HepG2 (cell line): ENCODE data around the gene HP1BP3. TPM values are rescaled to one million over a fixed set of nuclear protein-coding genes. Genes with fewer than 3 reads are reported as not detected.
A peak's percentile ranks its signal among the peaks of the same experiment; 100 is the strongest.

ENCODE experiments used
- CREM ChIP-seq, 2 experiments: sonication (generic) in 1 of 2; formaldehyde crosslinking in 1 of 2; IDR thresholded peaks; 2 replicates each; pipeline versions ENCODE4 v1.4.0 to v1.6.1; 2016 to 2020; ENCODE audit warnings: antibody characterized with exemption in 1 of 2, mild to moderate bottlenecking in 1 of 2, missing genetic modification reagents in 1 of 2
- EZH2 ChIP-seq: conservative IDR thresholded peaks from 2 replicates; pipeline ENCODE4 v1.6.1; 2012; ENCODE audit warnings: mild to moderate bottlenecking, low read depth, low read length, moderate library complexity
- FIP1L1 ChIP-seq: fragments of 200-400 bp; formaldehyde crosslinking; IDR thresholded peaks from 2 replicates; pipeline ENCODE4 v1.6.1; 2018; ENCODE audit warnings: low read depth, mild to moderate bottlenecking, low read length, moderate library complexity, borderline replicate concordance; ENCODE audit not compliant: insufficient read depth
- GATAD1 ChIP-seq: IDR thresholded peaks from 2 replicates; pipeline ENCODE4 v1.6.1; 2016; ENCODE audit warnings: missing genetic modification reagents, missing compliant biosample characterization
- MAF1 ChIP-seq: sonication (generic); formaldehyde crosslinking; IDR thresholded peaks from 2 replicates; pipeline ENCODE4 v1.5.0; 2020; ENCODE audit warnings: missing genetic modification reagents, borderline replicate concordance
- NR2F6 ChIP-seq, 2 experiments: IDR thresholded peaks; 2 replicates each; pipeline ENCODE4 v1.6.1; 2016; ENCODE audit warnings: antibody characterized with exemption in 1 of 2, mild to moderate bottlenecking in 1 of 2
- POGK ChIP-seq: sonication (generic); formaldehyde crosslinking; conservative IDR thresholded peaks from 2 replicates; pipeline ENCODE4 v1.8.0; 2022; ENCODE audit warnings: mild to moderate bottlenecking, moderate library complexity, missing genetic modification reagents
- POLR2AphosphoS2 ChIP-seq: IDR thresholded peaks from 2 replicates; pipeline ENCODE4 v1.6.1; 2011; ENCODE audit warnings: low read depth, low read length, improper control_type of control experiment
- RAD51 ChIP-seq: fragments of 450-650 bp; IDR thresholded peaks from 2 replicates; pipeline ENCODE4 v1.6.1; 2016; ENCODE audit warnings: borderline replicate concordance
- REXO4 ChIP-seq: sonication (generic); formaldehyde crosslinking; IDR thresholded peaks from 2 replicates; pipeline ENCODE4 v1.8.0; 2022; ENCODE audit warnings: missing genetic modification reagents, mild to moderate bottlenecking, borderline replicate concordance
- SMAD9 ChIP-seq: sonication (generic); formaldehyde crosslinking; IDR thresholded peaks from 2 replicates; pipeline ENCODE4 v1.5.1; 2020; ENCODE audit warnings: mild to moderate bottlenecking, missing genetic modification reagents
- SP1 ChIP-seq, 2 experiments: fragments of 450-650 bp in 1 of 2; sonication (generic) in 1 of 2; formaldehyde crosslinking in 1 of 2; IDR thresholded peaks; 2 replicates each; pipeline versions ENCODE4 v1.4.0 to v1.6.1; 2016 to 2020; ENCODE audit warnings: missing genetic modification reagents in 1 of 2
- YEATS2 ChIP-seq: sonication (generic); formaldehyde crosslinking; IDR thresholded peaks from 2 replicates; pipeline ENCODE4 v1.4.0; 2020; ENCODE audit warnings: missing genetic modification reagents, borderline replicate concordance
- ZNF558 ChIP-seq: sonication (generic); formaldehyde crosslinking; IDR thresholded peaks from 2 replicates; pipeline ENCODE4 v1.9.0; 2022; ENCODE audit warnings: mild to moderate bottlenecking, missing genetic modification reagents, borderline replicate concordance
- ZNF644 ChIP-seq: IDR thresholded peaks from 2 replicates; pipeline ENCODE4 v1.6.1; 2016; ENCODE audit warnings: low read depth
- ZNF678 ChIP-seq: sonication (generic); formaldehyde crosslinking; IDR thresholded peaks from 2 replicates; pipeline ENCODE4 v1.4.0; 2020; ENCODE audit warnings: mild to moderate bottlenecking, missing genetic modification reagents
- ZNF777 ChIP-seq: sonication (generic); formaldehyde crosslinking; IDR thresholded peaks from 2 replicates; pipeline ENCODE4 v1.4.0; 2020; ENCODE audit warnings: missing genetic modification reagents
- polyA plus RNA-seq, 8 experiments: library from polyadenylated mRNA; depleted of rRNA in 3 of 8; stranded (reverse) in 7 of 8; unstranded in 1 of 8; fragments of >200 nt; fragmentation: Illumina TruSeq in 4 of 8; extraction: Trizol in 4 of 8; gene quantifications; 2 replicates each; pipeline versions ENCODE4 v1.2.1 to v1.2.3, GENCODE V29; 2011 to 2016; ENCODE audit warnings: low read depth in 4 of 8, missing spikeins in 1 of 8, mixed read lengths in 1 of 8; ENCODE audit not compliant: insufficient read depth in 1 of 8
- total RNA-seq, 5 experiments: library from RNA; depleted of rRNA; stranded (reverse); fragments of >200 nt; fragmentation: Illumina TruSeq; extraction: Trizol; gene quantifications; 2 replicates each; pipeline ENCODE4 v1.2.3, GENCODE V29; 2016; ENCODE audit warnings: low read depth in 1 of 5
- TF ChIP-seq, protein P1 (sequence below): sonication (generic); formaldehyde crosslinking; IDR thresholded peaks from 2 replicates; pipeline ENCODE4 v1.4.0; 2020; ENCODE audit warnings: missing genetic modification reagents
- TF ChIP-seq, protein P2 (sequence below), 2 experiments: sonication (generic) in 1 of 2; formaldehyde crosslinking in 1 of 2; IDR thresholded peaks; 2 replicates each; pipeline versions ENCODE4 v1.6.1 to v1.9.0; 2014 to 2022; ENCODE audit warnings: antibody characterized with exemption in 1 of 2, borderline replicate concordance in 1 of 2, inconsistent platforms in 1 of 2, low read depth in 1 of 2, missing genetic modification reagents in 1 of 2

Gene HP1BP3
- total and polyA plus RNA-seq, 2 of the 13 experiments (the other 11 are each of a cell fraction or from before 2014, with no cell fraction given) = 98.5 to 137 TPM

GRCh38 chr1:20786253-20787028 lies 666 bp downstream of the HP1BP3 start (continued):
- TF ChIP-seq SMAD9 (no peak), ZNF644 (CRISPR knock-in tag) (no peak), YEATS2 (CRISPR knock-in tag) (no peak), ZNF558 (CRISPR knock-in tag) (no peak; the same call in 1 of the 2 replicates), MAF1 (CRISPR knock-in tag) (no peak), ZNF777 (peak; percentile 82), RAD51 (no peak), REXO4 (no peak), EZH2 (no peak), FIP1L1 (peak; percentile 64; the same call in 1 of the 2 replicates), ZNF678 (no peak), POGK (peak; percentile 52; the same call in 1 of the 2 replicates), CREM (IDR thresholded peaks at IDR 0.05) (no peak), CREM (CRISPR knock-in tag; IDR thresholded peaks at IDR 0.05) (no peak), POLR2AphosphoS2 (no peak), NR2F6 (IDR thresholded peaks at IDR 0.05) (no peak), NR2F6 (CRISPR knock-in tag; IDR thresholded peaks at IDR 0.05) (no peak), SP1 (IDR thresholded peaks at IDR 0.05) (no peak), SP1 (CRISPR knock-in tag; IDR thresholded peaks at IDR 0.05) (peak; percentile 64; the same call in 1 of the 2 replicates), GATAD1 (peak; percentile 46; the same call in 1 of the 2 replicates)
- TF ChIP-seq, protein P1, sequence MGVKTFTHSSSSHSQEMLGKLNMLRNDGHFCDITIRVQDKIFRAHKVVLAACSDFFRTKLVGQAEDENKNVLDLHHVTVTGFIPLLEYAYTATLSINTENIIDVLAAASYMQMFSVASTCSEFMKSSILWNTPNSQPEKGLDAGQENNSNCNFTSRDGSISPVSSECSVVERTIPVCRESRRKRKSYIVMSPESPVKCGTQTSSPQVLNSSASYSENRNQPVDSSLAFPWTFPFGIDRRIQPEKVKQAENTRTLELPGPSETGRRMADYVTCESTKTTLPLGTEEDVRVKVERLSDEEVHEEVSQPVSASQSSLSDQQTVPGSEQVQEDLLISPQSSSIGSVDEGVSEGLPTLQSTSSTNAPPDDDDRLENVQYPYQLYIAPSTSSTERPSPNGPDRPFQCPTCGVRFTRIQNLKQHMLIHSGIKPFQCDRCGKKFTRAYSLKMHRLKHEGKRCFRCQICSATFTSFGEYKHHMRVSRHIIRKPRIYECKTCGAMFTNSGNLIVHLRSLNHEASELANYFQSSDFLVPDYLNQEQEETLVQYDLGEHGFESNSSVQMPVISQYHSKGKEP (CRISPR knock-in tag) = no peak
- TF ChIP-seq, protein P2, sequence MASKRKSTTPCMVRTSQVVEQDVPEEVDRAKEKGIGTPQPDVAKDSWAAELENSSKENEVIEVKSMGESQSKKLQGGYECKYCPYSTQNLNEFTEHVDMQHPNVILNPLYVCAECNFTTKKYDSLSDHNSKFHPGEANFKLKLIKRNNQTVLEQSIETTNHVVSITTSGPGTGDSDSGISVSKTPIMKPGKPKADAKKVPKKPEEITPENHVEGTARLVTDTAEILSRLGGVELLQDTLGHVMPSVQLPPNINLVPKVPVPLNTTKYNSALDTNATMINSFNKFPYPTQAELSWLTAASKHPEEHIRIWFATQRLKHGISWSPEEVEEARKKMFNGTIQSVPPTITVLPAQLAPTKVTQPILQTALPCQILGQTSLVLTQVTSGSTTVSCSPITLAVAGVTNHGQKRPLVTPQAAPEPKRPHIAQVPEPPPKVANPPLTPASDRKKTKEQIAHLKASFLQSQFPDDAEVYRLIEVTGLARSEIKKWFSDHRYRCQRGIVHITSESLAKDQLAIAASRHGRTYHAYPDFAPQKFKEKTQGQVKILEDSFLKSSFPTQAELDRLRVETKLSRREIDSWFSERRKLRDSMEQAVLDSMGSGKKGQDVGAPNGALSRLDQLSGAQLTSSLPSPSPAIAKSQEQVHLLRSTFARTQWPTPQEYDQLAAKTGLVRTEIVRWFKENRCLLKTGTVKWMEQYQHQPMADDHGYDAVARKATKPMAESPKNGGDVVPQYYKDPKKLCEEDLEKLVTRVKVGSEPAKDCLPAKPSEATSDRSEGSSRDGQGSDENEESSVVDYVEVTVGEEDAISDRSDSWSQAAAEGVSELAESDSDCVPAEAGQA (IDR thresholded peaks at IDR 0.05; ENCODE audit: low read depth) = 0 out of 2 replicates have a peak, but pooled peaks have one; percentile 43
- TF ChIP-seq, protein P2 (CRISPR knock-in tag; IDR thresholded peaks at IDR 0.05; ENCODE audit: borderline replicate concordance) = 0 out of 2 replicates have a peak, but pooled peaks have one; percentile 73
